Keratinocyte (primary cell): Measurements from ENCODE around the gene UVSSA. TPM values are rescaled to one million over a fixed set of nuclear protein-coding genes. Genes with fewer than 3 reads are reported as not detected.

Source experiments
- DNase-seq: peaks from one replicate; pipeline ENCODE4 v3.0.0-alpha.2; 2011; ENCODE audit warnings: low read depth, missing footprints, low spot score
- FAIRE-seq: peaks from 2 replicates; lab custom pipeline; 2011; peaks lifted over from hg19 to GRCh38; lab: Jason Lieb, UNC
- H2AFZ ChIP-seq: 2 replicates; pipeline ENCODE4 v1.6.0; 2012; ENCODE audit warnings: low read length, control low read depth, inconsistent platforms; ENCODE audit not compliant: control insufficient read depth
- H3K27ac ChIP-seq: 2 replicates; pipeline ENCODE4 v1.5.1; 2011; ENCODE audit warnings: low read length; ENCODE audit not compliant: control insufficient read depth, insufficient read depth
- H3K27me3 ChIP-seq: 3 replicates; pipeline ENCODE4 v1.6.0; 2011; ENCODE audit warnings: low read length; ENCODE audit not compliant: control insufficient read depth, insufficient read depth; ENCODE audit errors: extremely low read depth
- H3K36me3 ChIP-seq, 2 experiments: 2 replicates in 1 of 2; 3 replicates in 1 of 2; pipeline ENCODE4 v1.5.1; 2011; ENCODE audit warnings: low read length in 2 of 2, mild to moderate bottlenecking in 1 of 2; ENCODE audit not compliant: control insufficient read depth in 2 of 2, insufficient read depth in 2 of 2; ENCODE audit errors: extremely low read depth in 1 of 2
- H3K4me1 ChIP-seq: 3 replicates; pipeline ENCODE4 v1.5.1; 2011; ENCODE audit warnings: low read length; ENCODE audit not compliant: control insufficient read depth, insufficient read depth; ENCODE audit errors: extremely low read depth
- H3K4me2 ChIP-seq: 3 replicates; pipeline ENCODE4 v1.6.0; 2011; ENCODE audit warnings: low read depth, low read length; ENCODE audit not compliant: control insufficient read depth, insufficient read depth; ENCODE audit errors: extremely low read depth
- H3K4me3 ChIP-seq, 3 experiments: fragments of 200-600 bp in 1 of 3; sonication (generic) in 1 of 3; 2 replicates in 2 of 3; 3 replicates in 1 of 3; pipeline ENCODE4 v1.5.1; 2011 to 2016; ENCODE audit warnings: low read length in 3 of 3, mild to moderate bottlenecking in 3 of 3, control low read depth in 2 of 3, inconsistent platforms in 1 of 3, low read depth in 1 of 3, mixed read lengths in 1 of 3, mixed run types in 1 of 3, moderate library complexity in 1 of 3; ENCODE audit not compliant: control insufficient read depth in 2 of 3, insufficient read depth in 2 of 3; ENCODE audit errors: extremely low read depth in 1 of 3
- H3K79me2 ChIP-seq: 2 replicates; pipeline ENCODE4 v1.6.0; 2012; ENCODE audit warnings: low read length; ENCODE audit not compliant: control insufficient read depth, insufficient read depth
- H3K9ac ChIP-seq: 3 replicates; pipeline ENCODE4 v1.6.0; 2011; ENCODE audit warnings: low read length; ENCODE audit not compliant: control insufficient read depth, insufficient read depth; ENCODE audit errors: extremely low read depth
- H3K9me1 ChIP-seq: 3 replicates; pipeline ENCODE4 v1.6.0; 2011; ENCODE audit warnings: low read length; ENCODE audit not compliant: control insufficient read depth, insufficient read depth; ENCODE audit errors: extremely low read depth
- H3K9me3 ChIP-seq: 2 replicates; pipeline ENCODE4 v1.5.1; 2012; ENCODE audit warnings: low read depth, low read length; ENCODE audit not compliant: control insufficient read depth
- H4K20me1 ChIP-seq: 3 replicates; pipeline ENCODE4 v1.6.0; 2011; ENCODE audit warnings: low read length; ENCODE audit not compliant: control insufficient read depth, insufficient read depth; ENCODE audit errors: extremely low read depth
- CTCF ChIP-seq, 3 experiments: IDR thresholded peaks in 1 of 3; conservative IDR thresholded peaks in 1 of 3; optimal IDR thresholded peaks in 1 of 3; 2 replicates in 2 of 3; 3 replicates in 1 of 3; pipeline versions ENCODE3 to v1.5.1; 2011; ENCODE audit warnings: low read length in 3 of 3, mild to moderate bottlenecking in 3 of 3, moderate library complexity in 2 of 3, control low read depth in 1 of 3, inconsistent platforms in 1 of 3; ENCODE audit not compliant: insufficient read depth in 2 of 3; ENCODE audit errors: extremely low read depth in 1 of 3
- EZH2 ChIP-seq: IDR thresholded peaks from one replicate; pipeline ENCODE4 v1.6.1; 2012; ENCODE audit warnings: inconsistent platforms, mild to moderate bottlenecking, low read length, moderate library complexity
- dilution Hi-C: fragments of 300-500 bp; cut with MboI; formaldehyde crosslinking; loops from one replicate; pipeline ENCODE4 v1.7.0; 2020; ENCODE audit warnings: low sequenced_read_pairs; ENCODE audit not compliant: extremely low pct_ligation_motif_present
- polyA plus RNA-seq, 5 experiments: library from polyadenylated mRNA; depleted of rRNA in 3 of 5; stranded (reverse) in 3 of 5; stranded (forward) in 1 of 5; unstranded in 1 of 5; fragments of >200 nt; gene quantifications; 1 replicate in 1 of 5; 2 replicates in 3 of 5; 3 replicates in 1 of 5; pipeline versions ENCODE4 v1.2.1 to v1.2.3, GENCODE V29; 2011 to 2012; ENCODE audit warnings: missing spikeins in 2 of 5, low read depth in 1 of 5, low replicate concordance in 1 of 5

Gene UVSSA
- polyA plus RNA-seq, 1 donor (not counting 4 experiments of a cell fraction or from before 2014, with no cell fraction given), result 4.7 TPM

DNA sequence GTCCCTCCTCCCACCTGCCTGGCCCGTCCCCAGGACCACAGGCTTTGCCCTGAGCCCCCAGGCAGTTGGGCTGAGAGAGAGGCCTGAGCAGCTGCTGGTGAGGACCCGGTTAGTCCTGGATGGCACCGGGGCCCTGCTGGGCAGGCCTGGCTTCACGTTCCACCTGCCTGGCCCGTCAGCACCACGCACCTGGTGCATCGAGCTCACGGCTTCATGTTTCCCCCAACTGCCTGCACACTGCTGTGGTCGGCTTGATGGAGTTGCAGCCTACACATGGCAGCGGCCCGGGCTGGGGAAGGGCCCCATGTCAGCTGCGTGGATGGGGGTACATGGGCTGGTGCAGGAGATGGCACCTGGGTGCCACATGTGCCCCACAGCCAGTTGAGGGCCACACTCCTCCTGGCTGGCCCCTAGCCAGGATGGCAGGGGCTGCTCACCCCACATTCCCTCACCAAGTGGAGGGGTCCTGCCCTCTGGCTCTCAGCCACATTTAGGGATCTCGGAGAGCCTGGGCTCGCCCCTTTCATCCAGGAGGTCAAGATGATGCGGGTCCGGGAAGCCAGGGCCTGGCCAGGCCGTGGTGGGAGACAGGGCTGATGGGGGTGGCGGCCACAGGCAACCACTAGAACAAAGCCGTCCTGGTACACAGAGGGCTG lies 30.7 kb downstream of the UVSSA start:
- no peak for TF ChIP-seq CTCF (optimal IDR thresholded peaks at IDR 0.05 in 1 of 3, IDR thresholded peaks at IDR 0.05 in 1 of 3, conservative IDR thresholded peaks at IDR 0.05 in 1 of 3; ENCODE audit: extremely low read depth in 1 of 3, insufficient read depth in 2 of 3, low read length in 3 of 3)
- Histone ChIP-seq H3K4me2 (no peak overlapping the region), H3K27me3 (no peaks in the 10 kb centered on the region), H3K27ac (no peak overlapping the region), H3K4me1 (no peaks in the 10 kb centered on the region), H3K36me3 (peaks cover 4 to 18% of the 10 kb centered on the region in 2 experiments), H3K9ac (no peak overlapping the region), H4K20me1 (peaks cover 2% of the 10 kb centered on the region), H3K9me1 (no peaks in the 10 kb centered on the region), H3K9me3 (no peaks in the 10 kb centered on the region), H2AFZ (no peak overlapping the region), H3K79me2 (no peaks in the 10 kb centered on the region), H3K4me3 (no peak overlapping the region)
- DNase-seq (no peak), FAIRE-seq (no peak)
- dilution Hi-C loops, result no loop called here

DNA sequence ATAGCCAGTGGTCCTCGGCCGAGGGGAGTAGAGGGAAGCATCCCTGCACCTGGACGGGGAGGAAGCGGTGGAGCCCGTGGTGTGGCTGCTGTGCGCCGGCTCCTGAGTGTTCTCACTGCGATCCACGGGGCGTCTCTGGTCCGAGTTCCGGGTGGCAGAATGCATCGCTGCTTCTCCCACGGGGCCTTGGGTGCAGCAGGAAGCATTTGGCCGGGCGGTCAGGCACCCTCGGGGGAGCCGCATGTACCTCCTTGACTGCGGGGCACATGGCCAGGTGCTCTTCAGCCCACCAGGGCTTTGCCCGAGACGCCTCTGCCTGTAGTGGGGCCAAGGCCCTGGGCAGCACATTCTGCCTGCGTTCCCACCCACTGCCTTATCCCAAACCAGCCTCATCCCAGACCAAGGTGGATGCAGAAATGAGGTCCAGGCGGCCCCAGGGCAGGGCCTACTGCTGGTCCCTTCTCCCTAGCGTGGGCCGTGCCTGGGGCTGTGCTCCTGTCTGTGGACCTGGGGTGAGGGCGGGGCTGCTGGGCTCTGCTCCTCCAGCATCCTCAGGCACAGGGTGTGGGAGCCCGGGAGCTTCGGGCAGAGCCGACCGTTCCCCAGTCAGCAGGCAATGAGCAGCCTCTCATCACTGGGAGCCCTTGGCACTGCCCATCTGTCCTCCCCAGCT lies 31.7 kb downstream of the UVSSA start:
- H3K9me1 ChIP-seq, result no peaks in the 10 kb centered on the region
- H3K36me3 ChIP-seq, result peaks cover 4 to 16% of the 10 kb centered on the region in 2 experiments
- H3K9ac ChIP-seq, result no peak overlapping the region
- H3K27ac ChIP-seq, result no peak overlapping the region
- H3K79me2 ChIP-seq, result no peaks in the 10 kb centered on the region
- no peak overlapping the region for H3K4me2 ChIP-seq
- no peaks in the 10 kb centered on the region for H3K27me3 ChIP-seq
- TF ChIP-seq CTCF (optimal IDR thresholded peaks at IDR 0.05 in 1 of 3, IDR thresholded peaks at IDR 0.05 in 1 of 3, conservative IDR thresholded peaks at IDR 0.05 in 1 of 3; ENCODE audit: extremely low read depth in 1 of 3, insufficient read depth in 2 of 3, low read length in 3 of 3) (no peak), EZH2 (no peak)
- DNase-seq, result no peak
- no peaks in the 10 kb centered on the region for H3K4me1 ChIP-seq
- no peaks in the 10 kb centered on the region for H3K9me3 ChIP-seq
- H4K20me1 ChIP-seq, result peaks cover 2% of the 10 kb centered on the region
- H3K4me3 ChIP-seq, result no peak overlapping the region
- FAIRE-seq, result no peak
- no peak overlapping the region for H2AFZ ChIP-seq
- dilution Hi-C loops, result no loop called here
